LNCaP clone FGC (cell line): ENCODE results near the gene HYAL1.

Experiments
- DNase-seq: peaks from one replicate; pipeline ENCODE4 v3.0.0-alpha.2; 2011; ENCODE audit warnings: low read depth
- H3K4me3 ChIP-seq: 2 replicates; pipeline ENCODE4 v1.5.1; 2011; ENCODE audit warnings: mild to moderate bottlenecking, low read depth, low read length, control low read depth
- CTCF ChIP-seq: IDR thresholded peaks from 2 replicates; pipeline ENCODE4 v1.5.1; 2012; ENCODE audit warnings: mild to moderate bottlenecking; ENCODE audit not compliant: control insufficient read depth, insufficient read depth; ENCODE audit errors: extremely low read depth

Gene HYAL1

GRCh38 chr3:50297896-50298725, 5.3 kb downstream of the HYAL1 start:
- TF ChIP-seq CTCF = no peak
- peak overlapping the region; percentile 93 for H3K4me3 ChIP-seq
- DNase-seq = no peak

- TF ChIP-seq CTCF = no peak
- DNase-seq = no peak
- no peak overlapping the region for H3K4me3 ChIP-seq
Measured at GRCh38 chr3:50297384-50297775, 6.0 kb downstream of the HYAL1 start.

GRCh38 chr3:50296721-50297383, 6.5 kb downstream of the HYAL1 start:
- H3K4me3 ChIP-seq = no peak overlapping the region
- no peak for DNase-seq

GRCh38 chr3:50295553-50296431, 7.6 kb downstream of the HYAL1 start:
- DNase-seq = no peak
- no peak overlapping the region for H3K4me3 ChIP-seq
- no peak for TF ChIP-seq CTCF

More at GRCh38 chr3:50296721-50297383, 6.5 kb downstream of the HYAL1 start:
- no peak for TF ChIP-seq CTCF

- H3K4me3 ChIP-seq = no peak overlapping the region
- TF ChIP-seq CTCF = no peak
- DNase-seq = no peak
Measured at GRCh38 chr3:50294492-50295403, 8.6 kb downstream of the HYAL1 start.

- DNase-seq = no peak
- no peak overlapping the region for H3K4me3 ChIP-seq
- no peak for TF ChIP-seq CTCF
Measured at GRCh38 chr3:50294089-50294488, 9.3 kb downstream of the HYAL1 start.
